ENCODE results near the gene NR3C1.

The NR3C1 gene

DNA sequence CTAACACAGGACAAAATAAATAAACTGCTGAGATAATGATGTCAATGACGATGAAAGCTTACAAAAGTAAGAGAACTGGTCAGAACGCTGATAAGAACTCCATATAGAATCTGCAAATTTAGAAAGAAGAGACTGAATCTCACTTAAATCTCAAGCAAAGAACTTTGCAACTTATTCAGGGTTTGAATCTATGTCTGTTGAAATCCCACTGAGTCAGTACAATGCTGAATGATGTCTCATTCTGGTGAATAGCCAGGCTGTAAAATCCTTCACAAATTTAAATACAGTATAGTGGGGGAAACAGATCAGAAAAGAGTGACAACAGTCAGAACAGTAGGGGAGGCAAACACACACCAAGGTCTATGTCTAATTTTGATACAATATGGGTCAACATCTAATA, 38.9 kb upstream of the NR3C1 start:
- Histone ChIP-seq H2AFZ (ENCODE audit: low read length) (no peak overlapping the region), H4K20me1 (ENCODE audit: insufficient read depth, low read length, poor library complexity, severe bottlenecking) (no peaks in the 10 kb centered on the region), H3K9ac (ENCODE audit: low read depth, low read length, poor library complexity, severe bottlenecking) (no peak overlapping the region), H3K79me2 (ENCODE audit: insufficient read depth, low read length) (no peaks in the 10 kb centered on the region), H3K4me1 (ENCODE audit: insufficient read depth, low read length, poor library complexity, severe bottlenecking) (no peaks in the 10 kb centered on the region), H3K4me2 (ENCODE audit: low read depth, low read length, poor library complexity, severe bottlenecking) (no peak overlapping the region), H3K9me3 (ENCODE audit: insufficient read depth, low read depth, low read length) (no peaks in the 10 kb centered on the region), H3K27me3 (ENCODE audit: insufficient read depth, low read length, poor library complexity, severe bottlenecking) (no peaks in the 10 kb centered on the region), H3K9me2 (replicated peaks; ENCODE audit: low read depth, low read length) (no peaks in the 10 kb centered on the region), H3K36me3 (ENCODE audit: insufficient read depth, low read length) (no peaks in the 10 kb centered on the region), H3F3A (ENCODE audit: low read depth) (no peaks in the 10 kb centered on the region), H3K4me3 (ENCODE audit: low read length, poor library complexity, severe bottlenecking) (no peak overlapping the region)
- TF ChIP-seq, protein P1, sequence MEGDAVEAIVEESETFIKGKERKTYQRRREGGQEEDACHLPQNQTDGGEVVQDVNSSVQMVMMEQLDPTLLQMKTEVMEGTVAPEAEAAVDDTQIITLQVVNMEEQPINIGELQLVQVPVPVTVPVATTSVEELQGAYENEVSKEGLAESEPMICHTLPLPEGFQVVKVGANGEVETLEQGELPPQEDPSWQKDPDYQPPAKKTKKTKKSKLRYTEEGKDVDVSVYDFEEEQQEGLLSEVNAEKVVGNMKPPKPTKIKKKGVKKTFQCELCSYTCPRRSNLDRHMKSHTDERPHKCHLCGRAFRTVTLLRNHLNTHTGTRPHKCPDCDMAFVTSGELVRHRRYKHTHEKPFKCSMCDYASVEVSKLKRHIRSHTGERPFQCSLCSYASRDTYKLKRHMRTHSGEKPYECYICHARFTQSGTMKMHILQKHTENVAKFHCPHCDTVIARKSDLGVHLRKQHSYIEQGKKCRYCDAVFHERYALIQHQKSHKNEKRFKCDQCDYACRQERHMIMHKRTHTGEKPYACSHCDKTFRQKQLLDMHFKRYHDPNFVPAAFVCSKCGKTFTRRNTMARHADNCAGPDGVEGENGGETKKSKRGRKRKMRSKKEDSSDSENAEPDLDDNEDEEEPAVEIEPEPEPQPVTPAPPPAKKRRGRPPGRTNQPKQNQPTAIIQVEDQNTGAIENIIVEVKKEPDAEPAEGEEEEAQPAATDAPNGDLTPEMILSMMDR (conservative IDR thresholded peaks at IDR 0.05; ENCODE audit: low read length), result no peak
- no peak for TF ChIP-seq EZH2phosphoT487 (IDR thresholded peaks at IDR 0.05; ENCODE audit: borderline replicate concordance)

DNA sequence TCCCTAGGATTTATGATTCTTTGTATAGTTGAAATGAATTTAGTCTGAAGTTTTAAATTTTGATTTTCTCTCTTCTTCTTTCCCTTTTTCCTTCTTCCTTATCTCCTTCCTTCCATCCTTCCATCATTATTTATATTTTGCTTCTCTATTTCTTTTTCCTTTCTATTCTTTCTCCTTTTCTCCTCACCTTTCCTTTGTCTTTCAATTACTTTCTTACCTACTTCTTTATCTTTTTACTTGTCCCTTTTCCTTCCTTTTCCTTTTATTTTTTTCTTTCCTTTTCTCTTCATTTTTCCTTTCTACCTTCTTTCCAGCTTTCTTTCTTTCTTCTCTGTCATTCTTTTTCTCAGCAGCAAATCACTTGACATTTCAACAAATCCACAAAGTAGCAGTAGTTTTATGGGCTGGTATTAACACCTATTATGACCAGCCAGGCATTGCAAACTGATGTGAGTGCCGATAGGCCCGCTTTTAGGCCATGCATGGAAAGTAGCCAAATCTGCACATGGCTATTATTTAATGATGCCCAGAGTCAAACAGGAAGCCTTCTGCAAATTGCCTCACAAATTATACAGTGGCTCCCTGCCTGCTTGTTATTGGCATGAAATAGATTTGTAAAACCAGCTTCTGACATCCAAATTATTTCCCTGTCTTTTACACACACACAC, 37.1 kb upstream of the NR3C1 start:
- no peaks in the 10 kb centered on the region for H3K27me3 ChIP-seq (ENCODE audit: insufficient read depth, low read length, poor library complexity, severe bottlenecking)
- no peaks in the 10 kb centered on the region for H4K20me1 ChIP-seq (ENCODE audit: insufficient read depth, low read length, poor library complexity, severe bottlenecking)
- TF ChIP-seq, protein P1 (conservative IDR thresholded peaks at IDR 0.05; ENCODE audit: low read length), result no peak
- TF ChIP-seq EZH2phosphoT487 (IDR thresholded peaks at IDR 0.05; ENCODE audit: borderline replicate concordance), result no peak
- no peaks in the 10 kb centered on the region for H3K9me2 ChIP-seq (replicated peaks; ENCODE audit: low read depth, low read length)
- 0 out of 2 replicates have a peak, but pooled peaks cover 3% of the 10 kb centered on the region for H3F3A ChIP-seq (ENCODE audit: low read depth)
- no peak overlapping the region for H3K4me3 ChIP-seq (ENCODE audit: low read length, poor library complexity, severe bottlenecking)
- no peak overlapping the region for H3K4me2 ChIP-seq (ENCODE audit: low read depth, low read length, poor library complexity, severe bottlenecking)
- H3K36me3 ChIP-seq (ENCODE audit: insufficient read depth, low read length), result no peaks in the 10 kb centered on the region
- peaks cover 4% of the 10 kb centered on the region for H3K4me1 ChIP-seq (ENCODE audit: insufficient read depth, low read length, poor library complexity, severe bottlenecking)
- no peaks in the 10 kb centered on the region for H3K79me2 ChIP-seq (ENCODE audit: insufficient read depth, low read length)
- H2AFZ ChIP-seq (ENCODE audit: low read length), result no peak overlapping the region
- no peak overlapping the region for H3K9ac ChIP-seq (ENCODE audit: low read depth, low read length, poor library complexity, severe bottlenecking)
- H3K9me3 ChIP-seq (ENCODE audit: insufficient read depth, low read depth, low read length), result no peaks in the 10 kb centered on the region

DNA sequence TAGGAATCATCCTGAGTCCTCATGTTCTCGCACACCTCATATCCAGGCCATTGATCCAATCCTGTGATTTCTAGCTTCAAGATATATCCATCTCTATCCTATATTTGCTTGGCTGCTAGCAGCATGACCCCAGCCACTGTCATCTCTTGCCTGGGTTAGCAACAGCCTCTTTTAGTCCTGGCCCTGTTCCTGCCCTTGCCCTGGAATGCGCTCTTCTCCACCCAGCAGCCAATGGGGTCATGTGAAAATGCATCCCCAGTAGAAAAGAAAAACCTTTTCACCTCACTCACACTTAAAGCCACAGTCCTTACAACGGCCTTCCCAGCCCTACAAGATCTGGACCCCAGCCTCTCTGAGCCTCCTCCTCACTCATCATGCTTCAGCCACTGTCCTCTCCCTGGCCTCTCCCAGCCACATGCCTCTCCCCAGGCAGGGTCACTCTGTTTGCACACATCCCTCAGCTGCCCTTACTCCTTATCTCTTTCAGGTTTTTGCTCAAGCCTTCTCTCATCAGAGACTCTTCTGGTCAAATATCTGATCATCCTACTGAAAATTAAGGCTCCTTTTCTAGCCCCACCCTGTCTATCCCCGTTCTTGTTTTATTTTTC, 34.3 kb upstream of the NR3C1 start:
- Histone ChIP-seq H3F3A (ENCODE audit: low read depth) (0 out of 2 replicates have a peak, but pooled peaks cover 3% of the 10 kb centered on the region), H4K20me1 (ENCODE audit: insufficient read depth, low read length, poor library complexity, severe bottlenecking) (no peaks in the 10 kb centered on the region), H3K79me2 (ENCODE audit: insufficient read depth, low read length) (no peaks in the 10 kb centered on the region), H3K4me3 (ENCODE audit: low read length, poor library complexity, severe bottlenecking) (no peak overlapping the region), H3K9me2 (replicated peaks; ENCODE audit: low read depth, low read length) (no peaks in the 10 kb centered on the region), H3K9ac (ENCODE audit: low read depth, low read length, poor library complexity, severe bottlenecking) (no peak overlapping the region), H3K9me3 (ENCODE audit: insufficient read depth, low read depth, low read length) (no peaks in the 10 kb centered on the region), H3K4me2 (ENCODE audit: low read depth, low read length, poor library complexity, severe bottlenecking) (no peak overlapping the region), H3K27me3 (ENCODE audit: insufficient read depth, low read length, poor library complexity, severe bottlenecking) (no peaks in the 10 kb centered on the region), H3K4me1 (ENCODE audit: insufficient read depth, low read length, poor library complexity, severe bottlenecking) (peaks cover 29% of the 10 kb centered on the region), H3K36me3 (ENCODE audit: insufficient read depth, low read length) (no peaks in the 10 kb centered on the region), H2AFZ (ENCODE audit: low read length) (no peak overlapping the region)
- TF ChIP-seq, protein P1 (conservative IDR thresholded peaks at IDR 0.05; ENCODE audit: low read length), result no peak
- no peak for TF ChIP-seq EZH2phosphoT487 (IDR thresholded peaks at IDR 0.05; ENCODE audit: borderline replicate concordance)

Measured in Loucy (cell line).